Stimulated activated CD4-positive, alpha-beta T cell treated with anti-CD3 and anti-CD28 coated beads, Interleukin-1b, Interleukin-23, amount 100 ng/mL, for 4 hours (primary cell): ENCODE measurements around the gene SPATA6L.

Experiments used
- DNase-seq, 2 donors: peaks; one replicate each; pipeline ENCODE4 v3.0.0-alpha.2; 2020; ENCODE audit warnings: low read depth in 2 of 2

Gene SPATA6L

DNA sequence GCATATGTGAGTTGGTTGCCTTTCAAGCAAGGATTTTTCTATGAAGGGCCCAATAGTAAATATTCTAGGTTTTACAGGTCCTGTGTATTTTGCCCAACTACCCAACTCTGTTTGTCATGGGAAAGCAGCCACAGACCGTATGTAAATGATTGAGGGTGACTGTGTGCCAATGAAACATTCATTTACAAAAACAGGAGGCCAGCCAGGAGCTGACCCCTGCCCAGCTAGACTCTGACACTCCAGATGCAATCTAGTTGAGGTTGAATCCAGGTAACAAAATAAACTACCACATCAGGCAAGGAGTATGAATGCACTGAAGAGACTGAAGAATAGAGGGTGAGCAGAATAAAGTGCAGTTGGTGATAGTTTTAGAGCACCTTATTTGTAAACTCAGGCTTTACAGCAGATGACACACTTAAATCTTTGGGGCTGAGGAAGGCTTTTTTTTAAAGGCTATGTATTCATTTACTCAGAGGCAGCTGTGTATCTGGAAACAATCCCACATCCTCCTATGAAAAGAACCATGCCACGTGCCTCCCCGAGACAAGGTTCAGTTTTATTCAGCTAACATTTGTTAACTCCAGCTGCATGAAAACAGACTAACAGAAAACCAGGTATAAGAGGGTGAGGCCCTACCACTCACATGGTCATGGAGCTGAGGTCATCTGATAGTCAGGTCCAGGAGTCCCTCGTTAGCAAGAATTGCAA, 115.3 kb downstream of the SPATA6L start:
- DNase-seq, result no peak

DNA sequence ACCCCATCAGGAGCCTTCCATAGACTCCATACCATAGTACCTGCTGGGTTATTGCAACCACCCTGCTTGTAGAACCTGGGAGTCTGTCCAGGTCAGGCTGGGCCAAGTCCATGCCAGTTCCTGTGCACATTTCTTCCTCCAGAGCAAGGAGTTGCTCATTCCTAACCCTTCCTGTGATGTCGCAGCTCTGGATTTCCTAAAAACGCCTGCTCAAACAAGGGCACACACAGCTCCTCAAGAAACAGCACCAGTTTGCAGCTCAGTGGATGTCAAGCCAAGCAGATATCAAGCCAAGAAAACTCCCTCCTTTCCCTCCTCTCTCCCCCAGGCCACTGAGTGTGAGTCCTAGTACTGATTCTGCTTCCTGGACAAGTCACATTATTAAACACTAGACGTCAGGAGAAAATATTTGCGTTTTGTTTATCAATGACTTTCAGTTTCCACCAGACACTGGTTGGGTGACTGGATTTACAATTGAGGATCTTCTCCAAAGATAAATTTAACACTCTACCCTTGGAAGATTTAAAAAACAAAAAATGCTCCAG, 116.5 kb downstream of the SPATA6L start:
- no peak for DNase-seq

DNA sequence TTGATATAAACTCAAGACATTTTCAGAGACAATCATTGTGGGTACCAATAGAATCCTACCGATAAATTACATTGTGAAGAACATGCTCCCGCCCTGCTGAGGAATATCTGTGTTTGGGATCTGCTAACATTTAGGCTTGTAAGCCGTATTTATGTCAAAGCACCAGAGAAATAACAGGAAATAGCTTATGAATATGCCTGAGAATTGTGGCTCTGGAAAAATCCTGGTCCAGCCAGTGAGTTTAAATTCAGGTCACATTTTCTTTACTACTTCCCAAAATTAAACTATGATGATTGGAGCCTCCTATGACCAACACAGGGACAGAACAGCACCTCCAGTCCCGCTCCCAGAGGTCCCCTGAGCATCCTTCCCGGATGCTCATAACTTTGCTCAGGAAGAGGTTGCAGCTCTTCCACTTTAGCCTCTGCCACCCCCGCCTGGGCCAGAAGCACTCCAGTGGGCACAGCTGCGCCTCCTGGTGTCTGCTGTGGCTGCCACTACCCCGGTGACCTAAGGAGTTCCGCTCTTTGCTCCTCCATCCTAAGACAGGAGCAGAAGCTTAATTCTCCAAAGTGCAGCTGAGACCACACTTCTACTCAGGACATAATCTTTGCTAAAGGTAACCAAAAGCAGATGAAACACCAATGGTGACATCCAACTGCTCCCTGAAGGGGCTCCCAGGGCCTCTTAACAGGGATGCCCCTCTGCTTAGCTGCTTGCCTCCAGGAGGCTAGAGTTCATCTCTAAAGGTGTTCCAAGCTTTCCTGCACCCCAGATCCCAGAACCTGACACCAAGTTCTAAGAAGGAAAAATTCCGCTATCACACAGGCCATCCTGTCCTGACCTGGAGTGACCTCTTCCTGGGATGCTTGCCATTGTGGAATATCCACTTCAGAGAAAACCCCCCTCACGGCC, 117.2 kb downstream of the SPATA6L start:
- no peak for DNase-seq
